Activated B cell treated with CpG ODN at 0.5 μM for 24 hours (primary cell): ENCODE data around the gene RNF125. TPM values are rescaled to one million over a fixed set of nuclear protein-coding genes. Genes with fewer than 3 reads are reported as not detected.

Source experiments
- ATAC-seq: fragments of 200-7000 bp; cut with Tn5 transposase; one replicate; pipeline ENCODE4 v1.10.0; 2021; ENCODE audit warnings: low read depth, mild to moderate bottlenecking, moderate library complexity
- CTCF ChIA-PET: fragments of 350-600 bp; sonication (Branson Sonifier 250); formaldehyde crosslinking; loops from one replicate; lab custom pipeline; 2021; ENCODE audit warnings: antibody characterized with exemption; lab: Charles Lee
- POLR2A ChIA-PET: fragments of 350-600 bp; sonication (Branson Sonifier 250); formaldehyde crosslinking; loops from one replicate; lab custom pipeline; 2021; ENCODE audit warnings: antibody characterized with exemption; lab: Charles Lee
- DNase-seq: peaks from one replicate; pipeline ENCODE4 v3.0.0; 2022
- H3K27ac Mint-ChIP-seq: one replicate; pipeline ENCODE4 v1.8.0; 2020; ENCODE audit warnings: mixed read lengths
- H3K27me3 Mint-ChIP-seq: one replicate; pipeline ENCODE4 v1.8.0; 2021; ENCODE audit warnings: mixed read lengths
- H3K36me3 Mint-ChIP-seq: one replicate; pipeline ENCODE4 v1.8.0; 2021; ENCODE audit warnings: low read depth, mixed read lengths
- H3K4me1 Mint-ChIP-seq: one replicate; pipeline ENCODE4 v1.8.0; 2021; ENCODE audit warnings: mixed read lengths
- H3K4me3 Mint-ChIP-seq: one replicate; pipeline ENCODE4 v1.8.0; 2020; ENCODE audit warnings: mild to moderate bottlenecking, mixed read lengths
- H3K9me3 Mint-ChIP-seq: one replicate; pipeline ENCODE4 v1.8.0; 2020; ENCODE audit warnings: mixed read lengths
- intact Hi-C: fragments of 100-400 bp; cut with micrococcal nuclease; formaldehyde crosslinking; loops from one replicate; pipeline ENCODE4 v1.15.1; 2024
- total RNA-seq: library from RNA; stranded (reverse); gene quantifications from 2 replicates; pipeline ENCODE4 v1.2.3, GENCODE V29; 2022
- TF ChIP-seq, protein P1 (sequence below): fragments of 200-600 bp; IDR thresholded peaks from one replicate; pipeline ENCODE4 v1.8.0; 2022; ENCODE audit warnings: antibody characterized with exemption, mild to moderate bottlenecking

The RNF125 gene
- 2.1 and 3.1 TPM in 2 replicates for total RNA-seq

DNA sequence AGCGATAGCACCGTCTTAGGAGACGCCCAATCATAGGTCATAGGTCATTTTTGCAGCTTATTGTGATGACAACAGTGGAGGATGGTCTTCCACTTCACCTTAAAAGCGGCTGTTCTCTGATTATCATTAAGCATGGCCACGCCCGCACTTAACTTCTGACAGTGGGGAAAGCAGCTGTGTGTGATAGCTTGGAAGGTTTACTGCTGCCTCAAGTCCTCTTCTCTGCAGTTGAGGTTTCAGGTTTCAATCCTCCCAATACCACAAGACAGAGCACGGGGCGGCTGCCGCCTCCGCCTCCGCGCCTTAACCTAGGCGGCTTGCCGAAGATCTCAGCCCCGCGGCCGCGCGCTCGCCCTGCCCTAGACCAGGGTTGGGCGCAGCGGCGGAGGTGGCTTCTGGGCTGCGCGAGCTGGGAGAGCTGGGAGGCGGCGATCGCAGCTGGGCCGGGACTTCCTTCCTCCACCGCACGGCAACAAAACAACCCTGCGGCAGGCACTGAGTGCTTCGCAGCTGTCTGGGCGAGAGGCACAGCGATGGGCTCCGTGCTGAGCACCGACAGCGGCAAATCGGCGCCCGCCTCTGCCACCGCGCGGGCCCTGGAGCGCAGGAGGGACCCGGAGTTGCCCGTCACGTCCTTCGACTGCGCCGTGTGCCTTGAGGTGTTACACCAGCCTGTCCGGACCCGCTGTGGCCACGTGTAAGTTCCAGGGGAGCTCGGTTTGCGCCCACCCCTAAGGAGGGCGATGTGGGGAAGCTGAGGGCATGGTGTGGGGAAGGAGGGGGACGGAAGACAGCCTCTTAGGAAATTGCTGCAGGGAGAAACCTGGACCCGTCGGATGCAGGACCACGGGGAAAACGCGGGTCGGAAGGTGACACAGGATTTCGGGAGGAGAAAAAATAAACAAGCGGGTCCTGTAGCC is at the start of gene RNF125:
RNF125 (plus strand) TSS at position 495 of the 920 bp plus-strand sequence; CDS start at position 534, 39 bp downstream.
- peaks cover 21% of the 10 kb centered on the region for H3K4me1 Mint-ChIP-seq
- peak; percentile 85 for ATAC-seq
- intact Hi-C loops = loop anchor here (1.0 to 10.0 kb wide), 6 partner anchors 24 to 456 kb away; partner anchors contain the start of genes GAREM1 and TRAPPC8

GRCh38 chr18:31970617-31971016 is 48.0 kb upstream of the RNF125 start:
- ChIA-PET CTCF (no interaction called here), POLR2A (no interaction called here)
- Mint-ChIP-seq H3K36me3 (no peaks in the 10 kb centered on the region), H3K9me3 (peaks cover 16% of the 10 kb centered on the region), H3K4me1 (no peaks in the 10 kb centered on the region), H3K4me3 (no peak overlapping the region), H3K27me3 (no peaks in the 10 kb centered on the region), H3K27ac (no peak overlapping the region)
- intact Hi-C loops = no loop called here
- TF ChIP-seq, protein P1, sequence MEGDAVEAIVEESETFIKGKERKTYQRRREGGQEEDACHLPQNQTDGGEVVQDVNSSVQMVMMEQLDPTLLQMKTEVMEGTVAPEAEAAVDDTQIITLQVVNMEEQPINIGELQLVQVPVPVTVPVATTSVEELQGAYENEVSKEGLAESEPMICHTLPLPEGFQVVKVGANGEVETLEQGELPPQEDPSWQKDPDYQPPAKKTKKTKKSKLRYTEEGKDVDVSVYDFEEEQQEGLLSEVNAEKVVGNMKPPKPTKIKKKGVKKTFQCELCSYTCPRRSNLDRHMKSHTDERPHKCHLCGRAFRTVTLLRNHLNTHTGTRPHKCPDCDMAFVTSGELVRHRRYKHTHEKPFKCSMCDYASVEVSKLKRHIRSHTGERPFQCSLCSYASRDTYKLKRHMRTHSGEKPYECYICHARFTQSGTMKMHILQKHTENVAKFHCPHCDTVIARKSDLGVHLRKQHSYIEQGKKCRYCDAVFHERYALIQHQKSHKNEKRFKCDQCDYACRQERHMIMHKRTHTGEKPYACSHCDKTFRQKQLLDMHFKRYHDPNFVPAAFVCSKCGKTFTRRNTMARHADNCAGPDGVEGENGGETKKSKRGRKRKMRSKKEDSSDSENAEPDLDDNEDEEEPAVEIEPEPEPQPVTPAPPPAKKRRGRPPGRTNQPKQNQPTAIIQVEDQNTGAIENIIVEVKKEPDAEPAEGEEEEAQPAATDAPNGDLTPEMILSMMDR = no peak
- DNase-seq = no peak
- no peak for ATAC-seq

More for the DNA sequence above, at the start of gene RNF125:
- H3K27me3 Mint-ChIP-seq = no peaks in the 10 kb centered on the region
- peak within 1 kb of the TSS; percentile 93 for H3K4me3 Mint-ChIP-seq
- peak within 1 kb of the TSS; percentile 89 for H3K27ac Mint-ChIP-seq
- ChIA-PET POLR2A (interaction anchor here (0.8 to 2.6 kb wide), 13 partner anchors 21 to 754 kb away, joined by 3 to 85 read pairs (median 8); partner anchors contain the start of genes KLHL14, RNF138 and TRAPPC8), CTCF (interaction anchor here (1.0 to 2.5 kb wide), 7 partner anchors 30 to 139 kb away, joined by 3 to 25 read pairs (median 4); partner anchors contain the start of gene TRAPPC8)
- H3K9me3 Mint-ChIP-seq = no peaks in the 10 kb centered on the region
- TF ChIP-seq, protein P1 = no peak
- DNase-seq = peak; percentile 73
- peaks cover 5% of the 10 kb centered on the region for H3K36me3 Mint-ChIP-seq

- no peaks in the 10 kb centered on the region for H3K27me3 Mint-ChIP-seq
- no peak overlapping the region for H3K27ac Mint-ChIP-seq
- H3K4me3 Mint-ChIP-seq = no peak overlapping the region
- TF ChIP-seq, protein P1 = no peak
- peaks cover 26% of the 10 kb centered on the region for H3K9me3 Mint-ChIP-seq
- no peak for DNase-seq
- ChIA-PET CTCF (no interaction called here), POLR2A (no interaction called here)
- intact Hi-C loops = no loop called here
- no peaks in the 10 kb centered on the region for H3K36me3 Mint-ChIP-seq
- H3K4me1 Mint-ChIP-seq = no peaks in the 10 kb centered on the region
- ATAC-seq = no peak
Observed at GRCh38 chr18:31973929-31974546, 44.6 kb upstream of the RNF125 start.

DNA sequence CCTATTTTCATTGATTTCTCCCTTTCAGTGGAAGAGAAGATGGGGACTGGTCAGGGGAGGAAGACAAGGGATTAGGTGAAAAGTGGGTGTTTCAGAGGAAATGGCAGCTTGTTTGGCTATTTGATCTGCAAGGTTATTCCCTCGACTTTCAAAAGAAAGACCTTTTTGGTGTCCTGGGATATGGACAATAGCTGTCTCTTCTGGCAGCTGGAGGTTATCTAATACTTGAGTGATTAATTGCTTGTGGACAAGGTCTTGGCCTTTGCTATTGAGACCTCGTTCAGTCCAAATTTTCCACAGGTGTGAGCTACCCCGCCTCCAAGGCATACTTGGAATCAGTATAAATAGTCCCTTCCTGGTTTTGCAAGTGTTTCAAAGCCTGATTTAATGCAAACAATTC is 42.4 kb upstream of the RNF125 start:
- peaks cover 26% of the 10 kb centered on the region for H3K9me3 Mint-ChIP-seq
- H3K4me3 Mint-ChIP-seq = no peak overlapping the region

More for the DNA sequence above, 42.4 kb upstream of the RNF125 start:
- H3K4me1 Mint-ChIP-seq = no peaks in the 10 kb centered on the region
- DNase-seq = no peak
- H3K27ac Mint-ChIP-seq = no peak overlapping the region
- no peak for ATAC-seq
- ChIA-PET CTCF (interaction anchor here (1.4 to 2.4 kb wide), 4 partner anchors 33 to 420 kb away, joined by 3 to 12 read pairs (median 10); partner anchors contain the start of gene TRAPPC8), POLR2A (interaction anchor here (1.0 kb wide), 1 partner anchor 34 kb away, joined by 3 read pairs; the partner anchor contains the start of gene TRAPPC8)
- H3K36me3 Mint-ChIP-seq = no peaks in the 10 kb centered on the region
- no peaks in the 10 kb centered on the region for H3K27me3 Mint-ChIP-seq
- intact Hi-C loops = no loop called here
- TF ChIP-seq, protein P1 = no peak
